Subcutaneous adipose tissue (tissue), 4 donors: Measurements from ENCODE around the gene LRRC4. TPM values are rescaled to one million over a fixed set of nuclear protein-coding genes. Genes with fewer than 3 reads are reported as not detected.

Source experiments
- total RNA-seq, 4 donors: library from RNA; depleted of rRNA; stranded (reverse); fragments of >200 nt; gene quantifications; one replicate each; pipeline ENCODE4 v1.1.0, GENCODE V29; 2016
- TF ChIP-seq, protein P1 (sequence below): fragments of 450-650 bp; IDR thresholded peaks from one replicate; pipeline ENCODE4 v1.5.1; 2016; ENCODE audit warnings: low read depth, mild to moderate bottlenecking, control low read depth, antibody characterized with exemption, moderate library complexity

Gene LRRC4
- total RNA-seq, 4 donors from 2014 or later = 1.0 to 2.4 (median 1.8) TPM

DNA sequence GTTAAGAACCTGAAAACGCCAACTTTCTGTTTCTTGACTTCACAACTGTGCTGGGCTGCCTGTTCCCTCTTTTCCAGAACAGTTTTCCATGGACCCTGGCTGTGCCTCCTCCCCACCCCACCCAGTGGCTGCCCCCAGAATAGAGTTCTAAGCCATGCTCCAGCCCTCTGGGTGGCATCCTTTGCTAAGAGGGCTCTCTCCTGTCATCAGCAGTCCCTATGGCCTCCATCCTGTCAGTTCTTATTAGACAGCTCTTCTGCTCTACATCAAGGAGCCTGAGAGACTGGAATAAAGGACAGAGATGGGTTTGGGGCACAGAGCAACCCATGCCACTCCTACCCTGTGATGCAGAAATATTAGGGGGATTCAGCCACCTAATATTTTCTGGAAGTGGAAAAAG is 13.9 kb upstream of the LRRC4 start:
- TF ChIP-seq, protein P1, sequence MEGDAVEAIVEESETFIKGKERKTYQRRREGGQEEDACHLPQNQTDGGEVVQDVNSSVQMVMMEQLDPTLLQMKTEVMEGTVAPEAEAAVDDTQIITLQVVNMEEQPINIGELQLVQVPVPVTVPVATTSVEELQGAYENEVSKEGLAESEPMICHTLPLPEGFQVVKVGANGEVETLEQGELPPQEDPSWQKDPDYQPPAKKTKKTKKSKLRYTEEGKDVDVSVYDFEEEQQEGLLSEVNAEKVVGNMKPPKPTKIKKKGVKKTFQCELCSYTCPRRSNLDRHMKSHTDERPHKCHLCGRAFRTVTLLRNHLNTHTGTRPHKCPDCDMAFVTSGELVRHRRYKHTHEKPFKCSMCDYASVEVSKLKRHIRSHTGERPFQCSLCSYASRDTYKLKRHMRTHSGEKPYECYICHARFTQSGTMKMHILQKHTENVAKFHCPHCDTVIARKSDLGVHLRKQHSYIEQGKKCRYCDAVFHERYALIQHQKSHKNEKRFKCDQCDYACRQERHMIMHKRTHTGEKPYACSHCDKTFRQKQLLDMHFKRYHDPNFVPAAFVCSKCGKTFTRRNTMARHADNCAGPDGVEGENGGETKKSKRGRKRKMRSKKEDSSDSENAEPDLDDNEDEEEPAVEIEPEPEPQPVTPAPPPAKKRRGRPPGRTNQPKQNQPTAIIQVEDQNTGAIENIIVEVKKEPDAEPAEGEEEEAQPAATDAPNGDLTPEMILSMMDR = no peak

- TF ChIP-seq, protein P1 = no peak
Measured at GRCh38 chr7:128044064-128044463, 12.8 kb upstream of the LRRC4 start.

GRCh38 chr7:128042012-128042411 is 10.8 kb upstream of the LRRC4 start:
- TF ChIP-seq, protein P1 = no peak

DNA sequence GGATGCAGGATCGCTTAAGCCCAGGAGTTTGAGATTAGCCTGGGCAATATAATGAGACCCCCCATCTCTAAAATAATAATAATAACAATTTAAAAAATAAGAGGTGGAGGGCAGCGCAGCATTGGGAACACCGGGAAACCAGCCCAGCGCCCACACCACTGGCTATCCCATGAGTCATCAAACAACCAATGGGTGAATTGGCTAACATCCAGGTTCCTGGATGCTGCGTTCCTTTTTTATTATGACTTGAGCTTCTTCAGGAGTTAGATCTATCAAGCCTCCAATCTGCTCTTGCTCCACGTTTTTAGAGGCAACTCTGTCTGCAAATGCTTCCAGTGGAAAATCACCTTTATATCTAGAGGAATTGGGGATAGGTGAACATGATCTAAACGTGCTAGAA is 10.0 kb upstream of the LRRC4 start:
- TF ChIP-seq, protein P1 = no peak

DNA sequence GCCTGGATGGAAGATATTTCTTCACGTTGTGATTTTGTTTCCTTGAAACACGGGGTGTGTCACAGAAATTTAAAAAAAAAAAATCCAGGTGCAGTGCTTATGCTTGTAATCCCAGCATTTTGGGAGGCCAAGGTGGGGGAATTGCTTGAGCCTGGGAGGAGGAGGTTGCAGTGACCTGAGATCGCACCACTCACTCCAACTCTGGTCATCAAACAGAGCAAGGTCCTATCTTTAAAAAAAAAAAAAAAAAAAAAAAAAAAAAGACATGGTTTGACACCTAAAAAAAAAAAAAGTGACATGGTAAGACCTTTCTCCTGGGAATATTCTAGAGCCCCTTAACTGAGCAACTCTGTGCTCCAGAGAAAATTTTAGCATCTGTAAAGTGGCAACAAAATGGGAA is 9.0 kb upstream of the LRRC4 start:
- TF ChIP-seq, protein P1 = no peak

GRCh38 chr7:128039544-128039953 is 8.3 kb upstream of the LRRC4 start:
- TF ChIP-seq, protein P1 = no peak

DNA sequence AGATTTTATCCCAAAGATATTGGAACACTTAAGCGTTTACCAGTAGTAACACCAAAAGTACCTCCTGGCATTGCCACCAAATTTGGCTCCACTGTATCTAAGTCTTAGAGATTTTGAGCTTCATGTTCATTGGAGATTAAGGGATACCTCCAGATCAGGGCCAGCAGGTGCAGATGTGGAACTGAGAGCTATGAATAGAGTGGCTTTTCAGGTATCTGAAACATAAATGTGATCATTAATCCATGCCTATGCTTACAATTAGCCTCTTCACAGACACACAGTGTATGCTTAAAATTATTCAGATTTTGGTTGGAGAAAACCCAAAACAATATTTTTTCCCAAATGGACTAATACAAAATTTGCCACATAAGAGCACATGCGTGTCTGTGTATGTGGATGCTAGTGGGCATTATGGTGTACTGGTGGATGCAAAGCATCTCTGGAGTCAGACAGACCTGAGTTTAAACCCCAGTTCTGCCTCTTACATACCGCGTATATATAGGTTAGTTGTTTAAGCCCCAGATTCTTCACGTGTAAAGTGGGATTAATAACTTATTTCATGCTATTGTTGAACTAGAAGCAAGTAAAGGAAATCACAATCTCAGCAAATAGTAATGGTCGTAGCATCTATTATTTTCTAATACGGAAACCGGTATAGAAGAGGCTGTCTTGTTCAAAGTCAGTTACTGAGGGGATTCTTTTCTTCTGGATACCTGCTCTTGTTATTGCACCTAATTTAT is 6.8 kb upstream of the LRRC4 start:
- TF ChIP-seq, protein P1 = no peak
